BLaER1 (cell line): ENCODE data around the gene DUSP28.

Experiments used
- H3K27ac ChIP-seq: shearing (Covaris generic); formaldehyde crosslinking; 2 replicates; pipeline ENCODE4 v1.8.1; 2022
- H3K27me3 ChIP-seq: shearing (Covaris generic); formaldehyde crosslinking; 2 replicates; pipeline ENCODE4 v1.8.1; 2022
- H3K36me3 ChIP-seq: shearing (Covaris generic); formaldehyde crosslinking; 2 replicates; pipeline ENCODE4 v1.8.1; 2022
- H3K4me1 ChIP-seq: shearing (Covaris generic); formaldehyde crosslinking; 2 replicates; pipeline ENCODE4 v1.8.1; 2022
- H3K4me2 ChIP-seq: shearing (Covaris generic); formaldehyde crosslinking; 2 replicates; pipeline ENCODE4 v1.8.1; 2022
- H3K4me3 ChIP-seq: shearing (Covaris generic); formaldehyde crosslinking; 2 replicates; pipeline ENCODE4 v1.8.1; 2022
- H3K9ac ChIP-seq: shearing (Covaris generic); formaldehyde crosslinking; 2 replicates; pipeline ENCODE4 v1.8.1; 2022
- H3K9me3 ChIP-seq: shearing (Covaris generic); formaldehyde crosslinking; 2 replicates; pipeline ENCODE4 v1.8.1; 2022
- H4K20me1 ChIP-seq: shearing (Covaris generic); formaldehyde crosslinking; 2 replicates; pipeline ENCODE4 v1.8.1; 2022
- Cebpa-rat ChIP-seq: shearing (Covaris generic); IDR thresholded peaks from 2 replicates; pipeline ENCODE4 v1.8.1; 2022

Gene DUSP28

GRCh38 chr2:240577281-240578109, 17.3 kb downstream of the DUSP28 start:
- peaks cover 96% of the 10 kb centered on the region for H3K36me3 ChIP-seq

GRCh38 chr2:240578110-240578450, 17.9 kb downstream of the DUSP28 start:
- Histone ChIP-seq H3K4me2 (no peak overlapping the region), H3K9me3 (peaks cover 11% of the 10 kb centered on the region), H4K20me1 (peaks cover 75% of the 10 kb centered on the region), H3K27me3 (no peaks in the 10 kb centered on the region), H3K4me1 (peaks cover 27% of the 10 kb centered on the region), H3K4me3 (no peak overlapping the region), H3K27ac (0 out of 2 replicates have a peak overlapping the region, but pooled peaks have one; percentile 11), H3K36me3 (peaks cover 96% of the 10 kb centered on the region), H3K9ac (no peak overlapping the region)
- TF ChIP-seq Cebpa-rat: no peak

More at GRCh38 chr2:240577281-240578109, 17.3 kb downstream of the DUSP28 start:
- Histone ChIP-seq H3K4me2 (no peak overlapping the region), H3K27ac (0 out of 2 replicates have a peak overlapping the region, but pooled peaks have one; percentile 11), H3K9me3 (peaks cover 11% of the 10 kb centered on the region), H3K9ac (no peak overlapping the region), H3K4me1 (peaks cover 21% of the 10 kb centered on the region), H3K4me3 (no peak overlapping the region), H3K27me3 (no peaks in the 10 kb centered on the region), H4K20me1 (peaks cover 81% of the 10 kb centered on the region)
- TF ChIP-seq Cebpa-rat: no peak

GRCh38 chr2:240578488-240578887, 18.3 kb downstream of the DUSP28 start:
- Histone ChIP-seq H3K9ac (no peak overlapping the region), H3K27me3 (no peaks in the 10 kb centered on the region), H3K4me1 (peaks cover 31% of the 10 kb centered on the region), H4K20me1 (peaks cover 71% of the 10 kb centered on the region), H3K4me3 (no peak overlapping the region), H3K27ac (0 out of 2 replicates have a peak overlapping the region, but pooled peaks have one; percentile 11), H3K9me3 (peaks cover 11% of the 10 kb centered on the region), H3K4me2 (no peak overlapping the region), H3K36me3 (peaks cover 95% of the 10 kb centered on the region)
- TF ChIP-seq Cebpa-rat: no peak

GRCh38 chr2:240579071-240579762, 19.1 kb downstream of the DUSP28 start:
- TF ChIP-seq Cebpa-rat: no peak
- H3K27me3 ChIP-seq: no peaks in the 10 kb centered on the region
- H3K9me3 ChIP-seq: peaks cover 11% of the 10 kb centered on the region
- peaks cover 64% of the 10 kb centered on the region for H4K20me1 ChIP-seq
- H3K4me2 ChIP-seq: no peak overlapping the region
- H3K27ac ChIP-seq: peak overlapping the region; percentile 45
- H3K4me1 ChIP-seq: peaks cover 38% of the 10 kb centered on the region
- H3K9ac ChIP-seq: no peak overlapping the region
- H3K4me3 ChIP-seq: no peak overlapping the region
- H3K36me3 ChIP-seq: peaks cover 91% of the 10 kb centered on the region

GRCh38 chr2:240579771-240580614, 19.8 kb downstream of the DUSP28 start:
- H3K4me1 ChIP-seq: peaks cover 43% of the 10 kb centered on the region
- H3K27me3 ChIP-seq: no peaks in the 10 kb centered on the region
- 0 out of 2 replicates have a peak overlapping the region, but pooled peaks have one; percentile 19 for H3K9ac ChIP-seq
- H3K27ac ChIP-seq: peak overlapping the region; percentile 56
- peaks cover 84% of the 10 kb centered on the region for H3K36me3 ChIP-seq
- TF ChIP-seq Cebpa-rat: no peak
- no peak overlapping the region for H3K4me3 ChIP-seq
- no peak overlapping the region for H3K4me2 ChIP-seq
- peaks cover 59% of the 10 kb centered on the region for H4K20me1 ChIP-seq
- H3K9me3 ChIP-seq: peaks cover 11% of the 10 kb centered on the region

GRCh38 chr2:240581811-240582210, 21.7 kb downstream of the DUSP28 start:
- no peaks in the 10 kb centered on the region for H3K27me3 ChIP-seq
- H3K9ac ChIP-seq: no peak overlapping the region
- peak overlapping the region; percentile 94 for H3K4me2 ChIP-seq
- H3K27ac ChIP-seq: peak overlapping the region; percentile 11; the same call in 1 of the 2 replicates
- H4K20me1 ChIP-seq: peaks cover 51% of the 10 kb centered on the region
- no peak overlapping the region for H3K4me3 ChIP-seq
- H3K4me1 ChIP-seq: peaks cover 51% of the 10 kb centered on the region
- TF ChIP-seq Cebpa-rat: no peak
- peaks cover 11% of the 10 kb centered on the region for H3K9me3 ChIP-seq
- peaks cover 66% of the 10 kb centered on the region for H3K36me3 ChIP-seq

GRCh38 chr2:240582781-240583180, 22.6 kb downstream of the DUSP28 start:
- Histone ChIP-seq H3K4me2 (peak overlapping the region; percentile 94), H3K4me3 (no peak overlapping the region), H3K9me3 (peaks cover 11% of the 10 kb centered on the region), H3K27me3 (no peaks in the 10 kb centered on the region), H3K9ac (no peak overlapping the region), H3K4me1 (peaks cover 57% of the 10 kb centered on the region), H3K36me3 (peaks cover 56% of the 10 kb centered on the region), H4K20me1 (peaks cover 51% of the 10 kb centered on the region), H3K27ac (peak overlapping the region; percentile 99)
- no peak for TF ChIP-seq Cebpa-rat

GRCh38 chr2:240583774-240584173, 23.6 kb downstream of the DUSP28 start:
- peaks cover 46% of the 10 kb centered on the region for H3K36me3 ChIP-seq
- H3K4me3 ChIP-seq: 0 out of 2 replicates have a peak overlapping the region, but pooled peaks have one; percentile 33
- TF ChIP-seq Cebpa-rat: no peak
- H3K9me3 ChIP-seq: peaks cover 11% of the 10 kb centered on the region
- H3K9ac ChIP-seq: peak overlapping the region; percentile 58; the same call in 1 of the 2 replicates
- H3K27ac ChIP-seq: peak overlapping the region; percentile 99
- peaks cover 51% of the 10 kb centered on the region for H4K20me1 ChIP-seq
- peaks cover 67% of the 10 kb centered on the region for H3K4me1 ChIP-seq
- no peaks in the 10 kb centered on the region for H3K27me3 ChIP-seq
- peak overlapping the region; percentile 94 for H3K4me2 ChIP-seq

GRCh38 chr2:240584486-240585031, 24.4 kb downstream of the DUSP28 start:
- Histone ChIP-seq H3K36me3 (peaks cover 45% of the 10 kb centered on the region), H3K9ac (peak overlapping the region; percentile 96), H3K4me1 (peaks cover 72% of the 10 kb centered on the region), H3K9me3 (peaks cover 11% of the 10 kb centered on the region), H3K4me3 (peak overlapping the region; percentile 98), H3K27me3 (no peaks in the 10 kb centered on the region), H4K20me1 (peaks cover 52% of the 10 kb centered on the region), H3K27ac (peak overlapping the region; percentile 99), H3K4me2 (peak overlapping the region; percentile 94)
- TF ChIP-seq Cebpa-rat: peak; percentile 58; the same call in 1 of the 2 replicates
